Activated naive CD8-positive, alpha-beta T cell treated with anti-CD3 and anti-CD28 coated beads, Interleukin-2, amount 10 ng/mL, durations not matched to agents 7 days and 5 days (primary cell): ENCODE measurements around the gene UBA52. TPM values are rescaled to one million over a fixed set of nuclear protein-coding genes. Genes with fewer than 3 reads are reported as not detected.
"Not testable (repeated sequence)": the region's sequence is repeated elsewhere in the genome, so short reads cannot be mapped to it uniquely, and the experiment has no call there.

Experiments
- ATAC-seq: fragments of 150-1000 bp; cut with Tn5 transposase; one replicate; pipeline ENCODE4 v1.10.0; 2021; ENCODE audit warnings: low read depth, moderate library complexity
- POLR2A ChIA-PET: fragments of 350-600 bp; sonication (Branson Sonifier 250); formaldehyde crosslinking; loops from one replicate; lab custom pipeline; 2021; ENCODE audit warnings: antibody characterized with exemption; lab: Charles Lee
- DNase-seq: peaks from one replicate; pipeline ENCODE4 v3.0.0; 2021
- H3K27ac Mint-ChIP-seq: one replicate; pipeline ENCODE4 v1.8.0; 2022; ENCODE audit warnings: mild to moderate bottlenecking, mixed read lengths
- H3K27me3 Mint-ChIP-seq: one replicate; pipeline ENCODE4 v1.8.0; 2022; ENCODE audit warnings: mild to moderate bottlenecking, moderate library complexity, mixed read lengths
- H3K36me3 Mint-ChIP-seq: one replicate; pipeline ENCODE4 v1.8.0; 2021; ENCODE audit warnings: mild to moderate bottlenecking, mixed read lengths
- H3K4me1 Mint-ChIP-seq: one replicate; pipeline ENCODE4 v1.8.0; 2021; ENCODE audit warnings: mixed read lengths
- H3K4me3 Mint-ChIP-seq: one replicate; pipeline ENCODE4 v1.8.0; 2022; ENCODE audit warnings: mild to moderate bottlenecking, moderate library complexity, mixed read lengths
- H3K9me3 Mint-ChIP-seq: one replicate; pipeline ENCODE4 v1.8.0; 2021; ENCODE audit warnings: mixed read lengths
- total RNA-seq, 2 experiments: library from RNA; stranded (reverse); gene quantifications; one replicate each; pipeline ENCODE4 v1.2.3, GENCODE V29; 2021

The UBA52 gene
- total RNA-seq, 2 experiments from 2014 or later = 1,538 to 1,547 TPM

DNA sequence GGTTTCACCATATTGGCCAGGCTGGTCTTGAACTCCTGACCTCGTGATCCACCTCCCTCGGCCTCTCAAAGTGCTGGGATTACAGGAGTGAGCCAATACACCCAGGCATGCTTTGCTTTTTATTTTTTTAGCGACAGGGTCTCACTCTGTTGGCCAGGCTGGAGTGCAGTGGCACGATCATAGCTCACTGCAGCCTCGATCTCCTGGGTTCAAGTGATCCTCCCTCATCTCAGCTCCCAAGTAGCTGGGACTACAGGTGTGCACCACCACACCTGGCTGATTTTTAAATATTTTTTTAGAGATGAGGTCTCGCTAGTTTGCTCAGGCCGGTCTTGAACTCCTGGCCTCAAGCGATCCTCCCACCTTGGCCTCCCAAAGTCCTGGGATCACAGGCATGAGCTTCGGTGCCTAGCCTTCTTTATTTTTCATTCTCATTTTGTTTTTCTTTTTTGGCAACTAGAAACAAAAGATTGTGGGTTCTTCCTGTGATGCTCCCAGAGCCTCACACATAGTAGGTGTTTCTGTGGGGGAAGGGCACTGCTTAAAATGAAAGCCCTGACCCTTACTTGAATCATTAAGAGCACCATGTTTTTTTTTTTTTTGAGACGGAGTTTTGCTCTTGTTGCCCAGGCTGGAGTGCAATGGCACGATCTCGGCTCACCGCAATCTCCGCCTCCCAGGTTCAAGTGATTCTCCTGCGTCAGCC, 29.2 kb downstream of the UBA52 start:
- H3K4me1 Mint-ChIP-seq, DNase-seq, H3K9me3 Mint-ChIP-seq, H3K27ac Mint-ChIP-seq, ATAC-seq, H3K36me3 Mint-ChIP-seq, H3K4me3 Mint-ChIP-seq: not testable (repeated sequence)
- H3K27me3 Mint-ChIP-seq = peaks cover 43% of the 10 kb centered on the region
- POLR2A ChIA-PET = interaction anchor here (1.6 kb wide), 1 partner anchor 230 kb away, joined by 3 read pairs; no protein-coding TSS in a partner anchor

DNA sequence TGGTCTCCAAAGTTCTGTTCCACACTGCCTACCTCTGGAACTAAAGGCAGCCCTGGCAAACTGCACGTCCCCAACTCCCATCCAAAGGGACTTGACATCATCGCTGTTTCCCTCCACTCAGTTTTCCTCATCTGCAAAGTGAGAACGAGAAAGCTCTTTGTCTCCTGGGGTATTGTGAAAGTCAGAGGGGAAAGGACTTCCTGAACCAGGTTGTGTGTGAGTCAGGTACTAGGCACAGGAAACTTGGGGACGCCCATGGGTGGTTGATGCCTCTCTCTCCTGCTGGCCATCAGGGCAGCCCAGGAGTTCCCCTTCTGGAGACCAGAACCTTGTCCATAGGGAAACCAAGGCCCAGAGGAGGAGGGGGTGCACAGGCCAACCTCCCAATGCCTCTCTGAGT, 30.2 kb downstream of the UBA52 start:
- DNase-seq (no peak), ATAC-seq (no peak)
- H3K27me3 Mint-ChIP-seq = peaks cover 41% of the 10 kb centered on the region
- no peak overlapping the region for H3K4me3 Mint-ChIP-seq
- no peak overlapping the region for H3K27ac Mint-ChIP-seq
- no peaks in the 10 kb centered on the region for H3K36me3 Mint-ChIP-seq
- POLR2A ChIA-PET = no interaction called here
- no peaks in the 10 kb centered on the region for H3K9me3 Mint-ChIP-seq
- H3K4me1 Mint-ChIP-seq = peaks cover 4% of the 10 kb centered on the region

DNA sequence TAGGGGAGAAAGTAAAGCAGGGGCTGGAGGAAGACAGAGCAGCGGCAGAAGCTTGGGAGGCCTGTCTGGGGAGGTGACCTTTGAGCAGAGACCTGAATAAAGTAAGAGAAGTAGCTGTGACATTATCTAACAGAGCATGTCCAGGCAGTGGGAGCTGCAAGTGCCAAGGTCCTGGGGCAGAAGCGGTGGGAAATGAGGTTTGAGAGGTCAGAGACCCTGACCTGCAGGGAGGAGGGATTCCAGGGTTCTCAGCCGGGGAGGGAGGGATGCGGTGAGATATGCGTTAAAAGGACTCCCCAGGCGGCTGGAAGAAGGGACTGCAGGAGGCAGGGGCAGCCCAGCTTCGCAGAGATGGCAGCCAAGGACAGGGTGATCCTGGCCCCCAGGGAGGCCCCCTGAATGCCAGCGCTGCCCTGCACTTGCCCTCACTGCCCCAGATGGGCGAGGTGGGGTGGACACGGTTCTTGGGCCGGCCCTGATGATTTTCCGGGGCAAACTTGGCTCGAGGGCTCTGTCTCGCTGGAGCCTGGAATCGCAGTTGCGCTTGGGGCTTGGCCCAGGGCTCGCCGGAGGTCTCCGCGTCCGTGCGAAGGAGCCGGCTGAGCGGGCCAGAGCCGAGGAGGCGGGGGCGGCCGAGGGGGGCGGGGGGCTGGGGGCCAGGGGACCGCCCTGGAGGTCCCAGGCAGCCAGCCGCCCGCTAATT, 31.7 kb downstream of the UBA52 start:
- DNase-seq (no peak), ATAC-seq (peak; percentile 58)
- H3K4me1 Mint-ChIP-seq = peaks cover 4% of the 10 kb centered on the region
- POLR2A ChIA-PET = interaction anchor here (0.6 kb wide), 2 partner anchors 18 to 33 kb away, joined by 3 read pairs; no protein-coding TSS in a partner anchor
- H3K9me3 Mint-ChIP-seq = no peaks in the 10 kb centered on the region
- H3K36me3 Mint-ChIP-seq = no peaks in the 10 kb centered on the region
- peaks cover 56% of the 10 kb centered on the region for H3K27me3 Mint-ChIP-seq
- no peak overlapping the region for H3K4me3 Mint-ChIP-seq
- H3K27ac Mint-ChIP-seq = no peak overlapping the region

DNA sequence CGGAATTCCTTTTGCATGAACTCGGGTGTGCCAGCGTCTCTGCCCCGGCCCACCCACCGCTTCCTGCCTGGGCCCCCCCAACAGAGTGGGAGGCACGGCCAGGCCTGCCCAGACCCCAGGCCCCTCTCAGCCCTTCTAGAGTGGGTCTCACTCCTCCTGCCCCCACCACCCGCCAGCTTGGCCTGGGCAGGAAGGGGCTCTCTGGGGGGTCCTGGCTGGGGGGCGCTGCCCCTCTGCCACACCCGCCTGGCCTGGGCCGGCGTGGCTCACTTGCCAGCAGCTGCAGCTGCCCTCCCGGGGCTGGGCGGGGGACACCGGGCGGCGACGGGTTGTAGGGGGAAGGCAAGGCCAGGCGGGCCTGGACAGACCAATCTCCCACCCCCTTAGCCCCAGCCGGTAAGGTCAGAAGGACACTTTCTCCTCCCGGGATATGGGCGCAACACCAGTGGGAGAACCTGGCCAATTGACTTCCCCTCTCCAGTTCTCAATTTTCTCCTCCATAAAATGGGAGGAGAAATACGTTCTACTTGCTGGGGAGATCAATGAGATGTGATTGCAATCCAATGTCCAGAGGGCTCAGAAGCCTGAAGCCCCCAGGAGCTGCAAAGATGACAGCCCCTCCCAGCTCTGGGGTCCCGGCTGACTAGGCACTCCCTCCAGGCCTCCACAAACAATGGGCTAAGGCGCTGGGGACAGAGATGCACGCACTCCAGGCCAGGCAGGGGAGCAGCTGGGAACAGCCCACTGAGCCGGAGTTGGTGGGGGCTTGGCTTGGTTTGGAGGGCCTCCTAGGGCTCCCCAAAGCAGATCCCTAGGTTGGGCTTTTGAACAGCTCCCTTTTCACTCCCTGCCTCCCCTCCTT, 32.5 kb downstream of the UBA52 start:
- Mint-ChIP-seq H3K27me3 (peaks cover 64% of the 10 kb centered on the region), H3K27ac (no peak overlapping the region), H3K4me1 (peaks cover 4% of the 10 kb centered on the region), H3K36me3 (no peaks in the 10 kb centered on the region), H3K4me3 (no peak overlapping the region), H3K9me3 (no peaks in the 10 kb centered on the region)
- DNase-seq (no peak), ATAC-seq (no peak)
- POLR2A ChIA-PET = no interaction called here

DNA sequence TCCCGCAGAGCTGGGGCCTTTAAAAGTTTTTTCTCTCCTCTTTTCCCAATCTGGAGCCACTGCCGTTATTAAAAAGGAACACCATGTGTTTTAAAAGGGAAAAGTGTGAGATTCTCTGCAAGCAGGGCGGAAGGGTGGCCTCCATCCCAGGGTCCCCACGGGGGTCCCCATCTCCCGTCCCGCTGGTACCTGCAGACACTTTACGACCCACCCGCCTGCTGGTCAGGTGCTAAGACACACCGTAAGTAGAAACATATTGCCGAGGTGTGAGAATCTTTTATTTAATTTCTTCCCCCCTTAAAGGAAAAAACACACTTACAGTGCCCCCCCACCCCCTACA, 33.1 kb downstream of the UBA52 start:
- Mint-ChIP-seq H3K27ac (no peak overlapping the region), H3K9me3 (no peaks in the 10 kb centered on the region), H3K36me3 (no peaks in the 10 kb centered on the region), H3K4me1 (peaks cover 4% of the 10 kb centered on the region), H3K27me3 (peaks cover 70% of the 10 kb centered on the region), H3K4me3 (no peak overlapping the region)
- POLR2A ChIA-PET = no interaction called here
- DNase-seq = no peak
- ATAC-seq = no peak

DNA sequence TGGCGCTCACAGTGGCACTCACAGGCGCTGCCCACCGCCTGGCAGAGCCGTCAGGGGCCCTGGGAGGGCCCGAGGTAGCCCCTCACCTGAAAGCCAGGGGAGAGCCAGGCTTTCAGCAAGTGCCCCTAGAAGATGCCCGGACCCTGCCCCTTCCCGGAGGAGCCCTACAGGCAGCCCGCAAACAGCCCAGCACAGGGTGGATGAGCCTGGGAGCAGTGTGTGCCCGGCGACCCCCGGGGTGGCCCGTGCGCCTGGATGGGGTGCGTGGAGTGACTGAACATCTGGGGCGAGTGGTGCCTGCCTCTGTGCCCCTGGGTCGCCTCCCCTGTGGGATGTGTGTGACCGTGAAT, 33.5 kb downstream of the UBA52 start:
- Mint-ChIP-seq H3K9me3 (no peaks in the 10 kb centered on the region), H3K4me1 (peaks cover 4% of the 10 kb centered on the region), H3K4me3 (no peak overlapping the region), H3K27ac (no peak overlapping the region), H3K27me3 (peaks cover 74% of the 10 kb centered on the region), H3K36me3 (no peaks in the 10 kb centered on the region)
- no peak for DNase-seq
- POLR2A ChIA-PET = no interaction called here
- no peak for ATAC-seq

DNA sequence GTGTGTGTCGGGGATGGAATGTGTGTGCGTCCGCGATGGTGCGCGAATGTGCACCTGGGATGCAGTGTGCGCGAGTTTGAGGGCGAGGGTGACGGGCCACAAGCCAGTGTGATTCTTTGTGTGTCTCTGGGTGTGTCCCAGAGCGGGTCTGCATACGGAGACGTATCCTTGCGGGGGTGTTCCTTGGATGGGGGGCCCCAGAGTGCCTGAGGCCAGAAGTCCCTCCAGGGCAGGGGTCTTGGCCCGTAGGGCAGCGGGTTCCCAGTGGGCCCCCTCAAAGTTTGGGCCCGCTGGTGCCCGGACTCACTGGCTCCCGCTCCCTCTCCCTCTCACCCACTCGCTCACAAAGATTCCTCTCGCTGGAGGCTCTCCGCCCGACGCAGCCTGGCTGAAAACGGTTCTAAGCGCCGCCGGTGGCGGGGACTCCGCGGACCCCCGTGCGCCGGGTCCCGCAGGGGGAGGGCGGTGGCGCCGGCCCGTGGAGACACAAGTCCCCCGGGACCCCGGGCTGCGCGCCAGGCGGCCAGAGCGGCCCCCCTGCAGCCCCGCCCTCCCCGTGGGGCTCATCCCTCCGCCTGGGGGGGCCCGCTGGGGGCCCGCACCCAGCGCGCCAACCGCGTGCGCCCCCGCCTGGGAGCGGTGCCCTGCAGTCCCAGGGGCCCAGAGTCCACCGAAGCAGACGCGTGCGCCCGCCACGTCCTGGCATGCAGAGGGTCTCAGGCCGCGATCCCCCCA, 34.1 kb downstream of the UBA52 start:
- no peaks in the 10 kb centered on the region for H3K36me3 Mint-ChIP-seq
- no peak overlapping the region for H3K4me3 Mint-ChIP-seq
- H3K4me1 Mint-ChIP-seq = peaks cover 4% of the 10 kb centered on the region
- H3K9me3 Mint-ChIP-seq = no peaks in the 10 kb centered on the region
- no peak for ATAC-seq
- H3K27ac Mint-ChIP-seq = no peak overlapping the region
- POLR2A ChIA-PET = no interaction called here
- no peak for DNase-seq
- peaks cover 78% of the 10 kb centered on the region for H3K27me3 Mint-ChIP-seq

DNA sequence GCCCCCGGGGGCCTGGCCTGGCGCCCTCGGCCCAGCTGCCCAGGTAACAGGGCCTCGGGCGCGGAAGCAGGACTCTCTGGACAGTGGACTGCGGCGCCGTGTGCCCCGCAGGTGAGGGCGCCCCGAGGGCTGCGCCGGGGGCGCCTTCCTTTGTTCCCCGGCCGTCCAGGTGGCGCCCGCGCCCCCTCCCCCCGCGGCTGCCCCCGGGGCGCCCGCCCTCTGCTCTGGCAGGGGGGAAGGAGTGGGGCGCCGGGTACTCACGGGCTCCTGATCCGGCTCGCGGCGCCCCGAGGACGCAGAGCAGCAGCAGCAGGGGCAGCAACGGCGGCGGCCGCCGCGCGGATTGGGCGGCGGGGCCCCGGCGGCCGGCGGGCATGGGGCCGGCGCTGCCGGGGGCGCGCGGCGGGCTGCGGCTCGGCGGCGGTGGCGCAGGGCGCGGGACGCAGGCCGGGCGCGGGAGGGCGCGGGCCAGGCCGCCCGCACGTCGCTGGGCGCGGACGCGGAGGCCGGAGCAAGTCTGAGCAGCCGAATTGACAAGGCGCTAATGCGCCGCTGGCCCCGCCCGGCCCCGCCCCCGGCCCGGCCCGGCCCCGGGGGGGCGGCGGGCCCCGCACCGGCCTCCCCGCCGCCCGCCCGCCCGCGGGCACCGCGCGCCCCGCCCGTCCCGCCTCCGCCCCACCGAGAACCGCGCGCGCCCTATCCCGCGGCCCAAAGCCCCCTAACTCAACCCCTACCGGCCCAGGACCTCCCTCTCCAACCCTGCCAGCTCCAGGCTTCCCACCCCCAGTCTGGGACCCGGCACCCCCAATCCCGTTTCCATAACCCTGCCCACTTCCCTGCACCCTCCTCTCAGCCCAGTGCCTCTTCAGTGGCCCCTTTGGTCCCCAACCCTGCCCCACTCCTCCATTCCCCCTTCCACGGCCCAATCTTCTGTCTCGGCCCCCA, 34.9 kb downstream of the UBA52 start, which contains the start of gene CRLF1:
Gene CRLF1, minus strand, starts transcription at position 519 of the 945 bp plus-strand sequence. Its CDS starts 143 bp downstream, at position 376.
- ATAC-seq = no peak
- DNase-seq = no peak
- H3K9me3 Mint-ChIP-seq = no peaks in the 10 kb centered on the region
- peaks cover 8% of the 10 kb centered on the region for H3K4me1 Mint-ChIP-seq
- no peak within 1 kb of the TSS for H3K4me3 Mint-ChIP-seq
- POLR2A ChIA-PET = no interaction called here
- H3K27me3 Mint-ChIP-seq = peaks cover 78% of the 10 kb centered on the region
- no peaks in the 10 kb centered on the region for H3K36me3 Mint-ChIP-seq
- no peak within 1 kb of the TSS for H3K27ac Mint-ChIP-seq

DNA sequence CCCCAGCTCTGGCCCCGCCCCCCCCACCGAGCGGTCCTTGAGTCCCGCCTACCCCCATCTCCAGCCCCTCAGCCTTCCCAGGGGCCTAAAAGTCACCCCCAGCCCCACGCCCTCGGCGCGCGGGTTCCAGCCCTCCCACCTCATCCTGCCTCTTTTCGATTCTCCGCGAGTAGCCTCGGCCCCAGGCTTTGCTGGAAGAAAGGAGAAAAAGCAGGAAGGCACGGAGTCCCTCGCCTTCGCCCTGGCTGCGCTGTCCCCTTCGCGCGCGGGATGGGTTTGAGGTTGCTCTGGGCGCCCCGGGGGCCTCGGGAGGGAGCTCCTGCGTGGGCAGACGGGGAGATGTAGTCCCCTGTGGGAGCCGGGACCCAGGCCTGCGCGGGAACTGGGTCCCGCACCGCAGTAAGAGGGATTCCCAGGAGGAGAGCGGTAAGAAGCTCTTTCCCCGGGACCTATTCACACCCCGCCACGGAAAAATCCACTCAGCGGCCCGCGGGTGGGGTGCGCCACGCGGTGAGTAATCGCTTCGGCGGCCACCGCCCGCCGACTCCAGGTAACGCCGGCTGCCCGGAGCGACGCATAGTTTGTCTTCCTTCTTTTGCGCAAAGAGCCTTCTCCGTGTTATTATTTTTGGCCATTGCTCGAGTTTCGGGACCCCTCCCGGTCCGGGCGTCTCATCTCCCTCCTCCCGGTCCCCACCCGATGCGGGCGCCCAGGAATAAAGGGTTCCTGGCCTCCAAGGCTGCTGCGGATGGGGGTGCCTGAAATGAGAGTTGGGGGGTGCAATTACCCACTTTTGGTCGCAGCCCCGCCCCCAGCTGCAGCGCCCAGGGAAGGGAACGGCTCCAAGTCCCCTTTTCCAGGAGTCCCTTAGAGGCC, 35.8 kb downstream of the UBA52 start:
- POLR2A ChIA-PET = no interaction called here
- no peak for DNase-seq
- no peak for ATAC-seq
- Mint-ChIP-seq H3K36me3 (no peaks in the 10 kb centered on the region), H3K4me3 (no peak overlapping the region), H3K27ac (no peak overlapping the region), H3K27me3 (peaks cover 77% of the 10 kb centered on the region), H3K9me3 (no peaks in the 10 kb centered on the region), H3K4me1 (peaks cover 10% of the 10 kb centered on the region)

DNA sequence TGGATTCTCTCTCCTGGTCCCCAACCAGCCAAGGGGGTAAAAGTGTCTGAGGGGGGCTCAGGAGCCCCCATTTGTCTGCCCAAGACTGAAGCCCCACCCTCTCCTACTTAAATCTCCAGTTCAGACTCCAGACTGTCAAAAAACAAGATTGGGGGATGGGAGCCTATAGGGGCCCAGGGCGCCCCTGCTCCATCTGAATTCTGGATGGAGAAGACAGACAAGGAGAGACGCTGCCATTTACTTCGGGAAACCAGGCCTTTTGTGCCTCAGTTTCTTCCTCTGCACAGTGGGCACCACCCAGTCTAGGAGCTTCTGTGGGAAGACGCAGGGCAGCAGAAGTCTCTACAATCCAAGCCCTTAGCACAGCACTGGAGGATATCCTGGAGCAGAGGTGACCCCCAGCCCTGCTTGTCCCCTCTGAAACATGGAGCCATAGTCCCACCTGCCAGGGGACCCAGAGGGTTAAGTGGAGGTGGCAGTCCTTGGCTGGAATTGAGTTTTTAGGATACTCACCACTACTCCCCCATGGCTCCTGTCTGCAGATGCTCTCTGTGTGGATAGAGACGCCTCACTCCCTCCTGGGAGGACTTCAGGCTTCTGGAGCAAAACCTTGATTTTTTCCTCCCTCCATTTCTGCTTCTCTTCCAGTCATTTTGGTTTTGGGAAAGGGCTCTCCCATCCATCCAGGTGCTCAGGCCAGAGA, 36.6 kb downstream of the UBA52 start:
- no peaks in the 10 kb centered on the region for H3K9me3 Mint-ChIP-seq
- H3K4me3 Mint-ChIP-seq = no peak overlapping the region
- DNase-seq (no peak), ATAC-seq (no peak)
- H3K27ac Mint-ChIP-seq = no peak overlapping the region
- POLR2A ChIA-PET = no interaction called here
- H3K36me3 Mint-ChIP-seq = no peaks in the 10 kb centered on the region
- H3K27me3 Mint-ChIP-seq = peaks cover 74% of the 10 kb centered on the region
- peaks cover 7% of the 10 kb centered on the region for H3K4me1 Mint-ChIP-seq
